K562 (cell line): ENCODE results near the gene PDCD6IP.

Experiments used
- CREB3L1 ChIP-seq: fragments of 450-650 bp; IDR thresholded peaks from 2 replicates; pipeline ENCODE4 v1.6.1; 2014; ENCODE audit warnings: low read depth, mild to moderate bottlenecking, moderate library complexity, borderline replicate concordance
- CTCF ChIP-seq, 3 experiments: IDR thresholded peaks in 2 of 3; conservative IDR thresholded peaks in 1 of 3; 2 replicates each; pipeline ENCODE4 v1.5.1; 2011 to 2012; ENCODE audit warnings: low read length in 3 of 3, mild to moderate bottlenecking in 3 of 3, control low read depth in 2 of 3, improper control_type of control experiment in 1 of 3, inconsistent platforms in 1 of 3, low read depth in 1 of 3, mixed read lengths in 1 of 3, moderate library complexity in 1 of 3; ENCODE audit not compliant: insufficient read depth in 2 of 3
- E2F1 ChIP-seq: sonication (generic); formaldehyde crosslinking; IDR thresholded peaks from 2 replicates; pipeline ENCODE4 v1.8.1; 2023; ENCODE audit warnings: mild to moderate bottlenecking, missing genetic modification reagents, moderate library complexity
- FUS ChIP-seq: fragments of 200-400 bp; formaldehyde crosslinking; optimal IDR thresholded peaks from 2 replicates; pipeline ENCODE3; 2017; ENCODE audit warnings: low read depth, low read length
- IRF1 ChIP-seq: sonication (generic); formaldehyde crosslinking; IDR thresholded peaks from 2 replicates; pipeline ENCODE4 v1.8.0; 2022; ENCODE audit warnings: missing genetic modification reagents, mild to moderate bottlenecking, borderline replicate concordance
- PHF21A ChIP-seq: fragments of 450-650 bp; IDR thresholded peaks from 2 replicates; pipeline ENCODE4 v1.6.1; 2017; ENCODE audit warnings: low read depth, borderline replicate concordance
- SMAD1 ChIP-seq: fragments of 150-350 bp; IDR thresholded peaks from 2 replicates; pipeline ENCODE4 v1.6.1; 2014; ENCODE audit warnings: low read length, low read depth; ENCODE audit not compliant: partially characterized antibody
- U2AF1 ChIP-seq: fragments of 200-400 bp; formaldehyde crosslinking; optimal IDR thresholded peaks from 2 replicates; pipeline ENCODE3; 2017; ENCODE audit warnings: mild to moderate bottlenecking, low read depth, low read length, moderate library complexity
- VEZF1 ChIP-seq: fragments of 200-800 bp; sonication (Bioruptor generic); IDR thresholded peaks from 2 replicates; pipeline ENCODE4 v1.6.1; 2017; ENCODE audit warnings: missing genetic modification characterization, missing compliant biosample characterization
- ZBTB1 ChIP-seq: sonication (generic); formaldehyde crosslinking; IDR thresholded peaks from 2 replicates; pipeline ENCODE4 v1.8.1; 2023; ENCODE audit warnings: missing genetic modification reagents, low read depth, mild to moderate bottlenecking, borderline replicate concordance
- ZBTB8A ChIP-seq: fragments of 450-650 bp; IDR thresholded peaks from 2 replicates; pipeline ENCODE4 v1.6.1; 2018; ENCODE audit warnings: mild to moderate bottlenecking, moderate library complexity; ENCODE audit not compliant: partially characterized antibody
- ZNF133 ChIP-seq: fragments of 250-450 bp; sonication (Bioruptor Pico); IDR thresholded peaks from 2 replicates; pipeline ENCODE4 v1.4.0; 2020; ENCODE audit warnings: mild to moderate bottlenecking

- TF ChIP-seq E2F1 (CRISPR knock-in tag) (no peak), PHF21A (no peak), CREB3L1 (no peak), ZBTB8A (no peak), ZNF133 (CRISPR knock-in tag) (no peak), CTCF (IDR thresholded peaks at IDR 0.05 in 2 of 3, conservative IDR thresholded peaks at IDR 0.05 in 1 of 3; ENCODE audit: insufficient read depth in 2 of 3, low read depth in 1 of 3, low read length in 3 of 3) (no peak), VEZF1 (CRISPR knock-in tag) (no peak), ZBTB1 (no peak), IRF1 (CRISPR knock-in tag) (no peak), U2AF1 (no peak), FUS (no peak), SMAD1 (no peak)
These were observed 115.8 kb downstream of the PDCD6IP start for GRCh38 chr3:33914212-33914611.
